GM20000 (cell line): Measurements from ENCODE around the gene CTNNA3.

Experiments
- DNase-seq: peaks from one replicate; pipeline ENCODE4 v3.0.0; 2012; ENCODE audit warnings: low spot score
- TF ChIP-seq, protein P1 (sequence below): IDR thresholded peaks from 2 replicates; pipeline ENCODE4 v1.5.1; 2012; ENCODE audit warnings: mild to moderate bottlenecking, control low read depth; ENCODE audit errors: extremely low read depth, missing control alignments

Gene CTNNA3

DNA sequence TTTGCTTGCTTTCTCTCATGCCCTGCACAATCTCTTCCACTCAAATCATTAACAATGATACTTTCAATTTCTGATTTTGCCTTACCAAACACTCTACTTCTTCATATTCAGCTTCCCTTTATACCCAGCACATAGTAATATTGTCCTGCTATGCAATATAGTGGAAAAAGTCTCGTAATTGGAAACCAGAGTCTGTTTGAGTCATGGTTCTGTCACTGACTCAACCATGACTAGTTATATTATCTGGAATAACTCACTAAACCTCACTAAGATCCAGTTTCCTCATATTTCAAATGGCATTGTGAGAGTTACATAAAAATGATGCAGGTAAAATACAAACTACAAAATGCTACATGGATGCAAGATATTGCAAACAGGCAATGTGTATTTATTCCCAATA is 868.6 kb downstream of the CTNNA3 start:
- TF ChIP-seq, protein P1, sequence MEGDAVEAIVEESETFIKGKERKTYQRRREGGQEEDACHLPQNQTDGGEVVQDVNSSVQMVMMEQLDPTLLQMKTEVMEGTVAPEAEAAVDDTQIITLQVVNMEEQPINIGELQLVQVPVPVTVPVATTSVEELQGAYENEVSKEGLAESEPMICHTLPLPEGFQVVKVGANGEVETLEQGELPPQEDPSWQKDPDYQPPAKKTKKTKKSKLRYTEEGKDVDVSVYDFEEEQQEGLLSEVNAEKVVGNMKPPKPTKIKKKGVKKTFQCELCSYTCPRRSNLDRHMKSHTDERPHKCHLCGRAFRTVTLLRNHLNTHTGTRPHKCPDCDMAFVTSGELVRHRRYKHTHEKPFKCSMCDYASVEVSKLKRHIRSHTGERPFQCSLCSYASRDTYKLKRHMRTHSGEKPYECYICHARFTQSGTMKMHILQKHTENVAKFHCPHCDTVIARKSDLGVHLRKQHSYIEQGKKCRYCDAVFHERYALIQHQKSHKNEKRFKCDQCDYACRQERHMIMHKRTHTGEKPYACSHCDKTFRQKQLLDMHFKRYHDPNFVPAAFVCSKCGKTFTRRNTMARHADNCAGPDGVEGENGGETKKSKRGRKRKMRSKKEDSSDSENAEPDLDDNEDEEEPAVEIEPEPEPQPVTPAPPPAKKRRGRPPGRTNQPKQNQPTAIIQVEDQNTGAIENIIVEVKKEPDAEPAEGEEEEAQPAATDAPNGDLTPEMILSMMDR: no peak
- DNase-seq: no peak

DNA sequence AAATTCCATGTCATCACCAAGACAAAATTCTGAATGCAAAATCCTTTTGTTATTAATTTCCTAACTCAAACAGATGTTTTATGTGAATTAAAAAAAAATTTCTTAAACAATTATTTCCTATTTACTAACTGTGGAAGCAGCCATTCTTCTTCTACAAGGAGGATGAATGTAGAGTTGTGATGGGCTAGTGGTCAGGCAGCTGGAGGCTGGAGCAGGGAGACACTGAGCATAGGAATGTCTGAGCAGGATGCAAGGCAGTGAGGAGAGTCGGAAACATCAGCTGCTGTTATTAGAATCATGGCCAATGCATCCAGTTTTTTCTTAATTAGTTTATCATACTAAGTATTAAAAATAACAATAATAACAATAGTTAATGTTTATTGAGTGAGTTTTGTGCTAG is 872.7 kb downstream of the CTNNA3 start:
- DNase-seq: no peak
- TF ChIP-seq, protein P1: no peak

DNA sequence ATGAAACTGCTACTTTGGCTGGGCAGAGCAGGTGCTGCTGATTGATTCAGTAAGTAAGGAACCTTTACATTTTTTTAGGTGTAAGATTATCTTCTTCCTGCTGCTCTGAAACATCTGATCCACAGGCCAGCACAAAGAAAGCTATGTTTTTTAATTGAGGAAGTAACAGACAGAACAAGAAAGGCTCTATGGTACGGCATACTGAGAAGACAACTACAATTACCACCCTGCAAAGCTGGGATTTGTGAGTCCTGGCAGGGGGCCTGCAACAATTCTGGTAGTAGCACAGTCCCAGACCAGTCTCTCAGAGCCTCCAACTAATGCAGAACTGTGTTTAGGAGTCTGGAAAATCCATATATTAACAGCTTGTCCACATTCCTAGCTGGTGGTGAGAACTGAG is 873.2 kb downstream of the CTNNA3 start:
- DNase-seq: no peak
- TF ChIP-seq, protein P1: no peak

DNA sequence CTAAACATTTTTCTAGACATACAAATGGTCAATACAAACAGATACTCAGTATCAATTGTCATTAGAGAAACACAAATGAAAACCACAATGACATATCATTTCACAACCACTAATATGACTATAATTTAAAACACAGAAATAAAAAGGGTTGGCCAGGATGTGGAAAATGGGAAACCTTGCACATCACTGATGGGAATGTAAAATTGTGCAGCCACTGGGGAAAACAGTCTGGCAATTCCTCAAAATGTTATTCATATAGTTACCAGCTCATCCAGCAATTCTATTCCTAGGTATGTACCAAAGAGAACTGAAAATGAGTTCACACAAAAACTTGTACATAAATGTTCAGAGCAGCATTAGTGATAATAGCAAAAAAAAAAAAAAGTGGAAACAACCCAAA is 876.3 kb downstream of the CTNNA3 start:
- TF ChIP-seq, protein P1: no peak
- DNase-seq: no peak

DNA sequence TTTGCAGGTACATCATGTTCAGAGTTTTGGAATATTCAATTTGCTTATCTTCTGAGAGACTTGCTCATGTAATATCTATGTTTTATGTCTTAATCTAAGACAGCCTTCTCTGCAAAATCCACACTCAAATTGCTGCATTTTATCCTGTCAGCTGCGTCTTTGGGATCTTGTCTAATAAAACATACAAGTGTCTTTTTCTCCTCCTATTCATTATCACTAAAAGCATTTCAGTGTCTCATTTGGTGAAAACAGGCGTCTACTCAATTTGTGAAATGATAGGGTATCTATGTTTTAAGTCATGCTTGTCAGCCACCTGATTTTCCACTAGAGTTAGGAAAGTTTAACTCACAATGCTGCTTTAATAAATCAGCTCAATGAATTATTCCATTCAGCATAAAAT is 882.9 kb downstream of the CTNNA3 start:
- DNase-seq: no peak
- TF ChIP-seq, protein P1: no peak

DNA sequence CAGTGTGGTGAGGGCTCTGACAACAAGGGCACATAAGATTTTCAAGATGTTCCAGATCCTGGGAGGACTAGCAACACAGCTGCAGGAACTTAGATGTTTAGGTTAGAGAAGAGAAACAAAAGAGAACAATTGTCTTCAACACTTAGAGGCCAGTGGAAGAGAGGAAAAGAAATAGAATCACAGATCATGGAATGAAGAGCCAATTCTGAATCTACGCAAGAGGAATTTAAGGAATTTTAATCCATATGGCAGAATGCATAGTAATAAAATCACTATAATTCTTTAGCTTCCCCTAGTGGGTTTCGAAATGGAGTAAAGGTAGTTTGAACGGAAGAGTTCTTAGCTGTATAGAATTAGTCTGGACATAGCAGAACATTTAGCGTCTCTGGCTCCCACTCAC is 884.8 kb downstream of the CTNNA3 start:
- DNase-seq: no peak
- TF ChIP-seq, protein P1: no peak

DNA sequence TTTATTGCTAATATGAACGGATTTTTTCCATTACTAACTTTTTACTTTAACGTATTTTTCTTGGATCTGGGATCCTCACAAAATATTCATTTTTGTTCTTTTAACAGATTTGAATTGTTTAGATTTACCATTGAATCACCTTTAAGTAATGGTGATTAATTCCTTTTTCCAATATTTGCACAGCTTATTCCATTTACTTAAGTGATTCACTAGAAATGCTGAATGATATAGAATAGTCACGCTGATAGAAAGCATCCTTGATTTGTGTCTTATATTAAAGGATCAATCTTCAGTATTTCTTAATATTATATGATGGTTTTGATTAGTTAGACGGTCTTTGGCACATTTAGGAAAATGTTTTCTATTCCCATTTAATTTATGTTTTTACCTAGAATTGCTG is 886.6 kb downstream of the CTNNA3 start:
- DNase-seq: no peak
- TF ChIP-seq, protein P1: no peak
